A673 (cell line): Measurements from ENCODE around the gene HID1.

ENCODE experiments used
- EZH2 ChIP-seq: fragments of 200-600 bp; sonication (generic); IDR thresholded peaks from 2 replicates; pipeline ENCODE4 v1.6.1; 2017; ENCODE audit warnings: borderline replicate concordance, low read depth, mild to moderate bottlenecking, mixed read lengths, antibody characterized with exemption, low read length; ENCODE audit not compliant: poor library complexity, severe bottlenecking
- TF ChIP-seq, protein P1 (sequence below): fragments of 300-800, 200-600 bp; sonication (generic); conservative IDR thresholded peaks from 2 replicates; pipeline ENCODE4 v1.5.1; 2017; ENCODE audit warnings: low read depth, mild to moderate bottlenecking, antibody characterized with exemption, low read length, moderate library complexity, mixed read lengths

DNA sequence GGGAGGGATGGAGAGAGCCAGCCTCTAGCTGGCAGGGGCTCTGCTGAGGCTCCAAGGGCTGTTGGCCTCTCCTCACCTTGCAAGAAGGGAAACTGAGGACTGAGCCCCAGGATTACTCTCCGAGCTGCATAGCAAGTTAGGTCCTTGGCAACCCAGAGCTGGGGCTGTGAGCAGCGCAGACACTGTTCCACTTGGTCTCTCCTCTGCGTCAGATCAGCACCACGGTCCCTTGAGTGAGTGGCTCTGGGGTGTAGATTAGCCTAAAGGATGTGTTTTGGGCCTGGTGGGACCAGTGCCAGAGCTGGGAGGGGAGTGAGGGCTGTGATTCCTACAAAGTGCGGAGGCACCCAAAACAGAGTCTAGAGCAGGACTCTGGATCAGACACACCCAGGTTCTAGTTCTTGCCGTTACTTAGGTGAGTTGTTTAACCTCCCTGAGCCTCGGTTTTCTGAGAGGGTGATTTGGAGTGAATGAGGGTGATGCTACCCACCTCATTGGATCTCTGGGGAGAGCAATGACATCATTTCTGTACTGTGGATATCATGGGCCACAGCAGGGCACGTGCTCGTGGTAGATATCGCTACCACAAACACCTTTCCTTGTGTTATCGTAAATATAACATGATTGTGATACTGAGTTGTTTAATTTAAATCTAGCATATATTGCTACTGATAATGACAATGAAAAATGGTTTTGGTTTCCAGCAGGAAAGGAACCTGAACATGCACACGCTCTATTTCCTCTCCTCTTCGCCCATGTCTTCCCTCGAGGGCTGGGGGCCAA is 71.0 kb downstream of the HID1 start:
- TF ChIP-seq, protein P1, sequence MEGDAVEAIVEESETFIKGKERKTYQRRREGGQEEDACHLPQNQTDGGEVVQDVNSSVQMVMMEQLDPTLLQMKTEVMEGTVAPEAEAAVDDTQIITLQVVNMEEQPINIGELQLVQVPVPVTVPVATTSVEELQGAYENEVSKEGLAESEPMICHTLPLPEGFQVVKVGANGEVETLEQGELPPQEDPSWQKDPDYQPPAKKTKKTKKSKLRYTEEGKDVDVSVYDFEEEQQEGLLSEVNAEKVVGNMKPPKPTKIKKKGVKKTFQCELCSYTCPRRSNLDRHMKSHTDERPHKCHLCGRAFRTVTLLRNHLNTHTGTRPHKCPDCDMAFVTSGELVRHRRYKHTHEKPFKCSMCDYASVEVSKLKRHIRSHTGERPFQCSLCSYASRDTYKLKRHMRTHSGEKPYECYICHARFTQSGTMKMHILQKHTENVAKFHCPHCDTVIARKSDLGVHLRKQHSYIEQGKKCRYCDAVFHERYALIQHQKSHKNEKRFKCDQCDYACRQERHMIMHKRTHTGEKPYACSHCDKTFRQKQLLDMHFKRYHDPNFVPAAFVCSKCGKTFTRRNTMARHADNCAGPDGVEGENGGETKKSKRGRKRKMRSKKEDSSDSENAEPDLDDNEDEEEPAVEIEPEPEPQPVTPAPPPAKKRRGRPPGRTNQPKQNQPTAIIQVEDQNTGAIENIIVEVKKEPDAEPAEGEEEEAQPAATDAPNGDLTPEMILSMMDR = no peak
- no peak for TF ChIP-seq EZH2
